ENCODE data around the gene PRRG2.
"Not testable (repeated sequence)": the region's sequence is repeated elsewhere in the genome, so short reads cannot be mapped to it uniquely, and the experiment has no call there.

PRRG2 gene

GRCh38 chr19:49632576-49632975 lies 51.5 kb downstream of the PRRG2 start:
- ATAC-seq (ENCODE audit: insufficient read depth, low read depth) = no peak

GRCh38 chr19:49633273-49633672 lies 52.2 kb downstream of the PRRG2 start:
- not testable (repeated sequence) for H2AFZ ChIP-seq (ENCODE audit: low read depth, low read length); H3K9ac ChIP-seq (ENCODE audit: low read depth, low read length); H3K36me3 ChIP-seq (ENCODE audit: insufficient read depth, low read length); H3K27ac ChIP-seq (ENCODE audit: low read length); H3K4me1 ChIP-seq (ENCODE audit: insufficient read depth, low read length); H3K79me2 ChIP-seq (ENCODE audit: insufficient read depth, low read length); H3K4me2 ChIP-seq (ENCODE audit: insufficient read depth, low read length); ATAC-seq (ENCODE audit: insufficient read depth, low read depth); DNase-seq; H3K27me3 ChIP-seq (ENCODE audit: insufficient read depth, low read length, poor library complexity); H3K4me3 ChIP-seq (ENCODE audit: low read depth in 1 of 2, low read length in 2 of 2); H4K20me1 ChIP-seq (ENCODE audit: insufficient read depth, low read length); H3K9me3 ChIP-seq (ENCODE audit: insufficient read depth, low read length, severe bottlenecking)

More at GRCh38 chr19:49632576-49632975, 51.5 kb downstream of the PRRG2 start:
- Histone ChIP-seq H4K20me1 (ENCODE audit: insufficient read depth, low read length) (no peaks in the 10 kb centered on the region; the same call in 1 of the 2 replicates), H3K9me3 (ENCODE audit: insufficient read depth, low read length, severe bottlenecking) (no peaks in the 10 kb centered on the region), H3K9ac (ENCODE audit: low read depth, low read length) (no peak overlapping the region), H3K79me2 (ENCODE audit: insufficient read depth, low read length) (no peaks in the 10 kb centered on the region), H3K4me2 (ENCODE audit: insufficient read depth, low read length) (no peak overlapping the region), H3K27ac (ENCODE audit: low read length) (no peak overlapping the region), H2AFZ (ENCODE audit: low read depth, low read length) (no peak overlapping the region), H3K27me3 (ENCODE audit: insufficient read depth, low read length, poor library complexity) (no peaks in the 10 kb centered on the region), H3K36me3 (ENCODE audit: insufficient read depth, low read length) (peaks cover 8% of the 10 kb centered on the region), H3K4me3 (ENCODE audit: low read depth in 1 of 2, low read length in 2 of 2) (no peak overlapping the region), H3K4me1 (ENCODE audit: insufficient read depth, low read length) (no peaks in the 10 kb centered on the region)
- no peak for DNase-seq
- TF ChIP-seq, protein P1, sequence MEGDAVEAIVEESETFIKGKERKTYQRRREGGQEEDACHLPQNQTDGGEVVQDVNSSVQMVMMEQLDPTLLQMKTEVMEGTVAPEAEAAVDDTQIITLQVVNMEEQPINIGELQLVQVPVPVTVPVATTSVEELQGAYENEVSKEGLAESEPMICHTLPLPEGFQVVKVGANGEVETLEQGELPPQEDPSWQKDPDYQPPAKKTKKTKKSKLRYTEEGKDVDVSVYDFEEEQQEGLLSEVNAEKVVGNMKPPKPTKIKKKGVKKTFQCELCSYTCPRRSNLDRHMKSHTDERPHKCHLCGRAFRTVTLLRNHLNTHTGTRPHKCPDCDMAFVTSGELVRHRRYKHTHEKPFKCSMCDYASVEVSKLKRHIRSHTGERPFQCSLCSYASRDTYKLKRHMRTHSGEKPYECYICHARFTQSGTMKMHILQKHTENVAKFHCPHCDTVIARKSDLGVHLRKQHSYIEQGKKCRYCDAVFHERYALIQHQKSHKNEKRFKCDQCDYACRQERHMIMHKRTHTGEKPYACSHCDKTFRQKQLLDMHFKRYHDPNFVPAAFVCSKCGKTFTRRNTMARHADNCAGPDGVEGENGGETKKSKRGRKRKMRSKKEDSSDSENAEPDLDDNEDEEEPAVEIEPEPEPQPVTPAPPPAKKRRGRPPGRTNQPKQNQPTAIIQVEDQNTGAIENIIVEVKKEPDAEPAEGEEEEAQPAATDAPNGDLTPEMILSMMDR (IDR thresholded peaks at IDR 0.05; ENCODE audit: borderline replicate concordance, extremely low read depth, low read length, poor library complexity, severe bottlenecking) = no peak
- TF ChIP-seq EZH2 (IDR thresholded peaks at IDR 0.05; ENCODE audit: borderline replicate concordance, low read depth, low read length, severe bottlenecking) = no peak

DNA sequence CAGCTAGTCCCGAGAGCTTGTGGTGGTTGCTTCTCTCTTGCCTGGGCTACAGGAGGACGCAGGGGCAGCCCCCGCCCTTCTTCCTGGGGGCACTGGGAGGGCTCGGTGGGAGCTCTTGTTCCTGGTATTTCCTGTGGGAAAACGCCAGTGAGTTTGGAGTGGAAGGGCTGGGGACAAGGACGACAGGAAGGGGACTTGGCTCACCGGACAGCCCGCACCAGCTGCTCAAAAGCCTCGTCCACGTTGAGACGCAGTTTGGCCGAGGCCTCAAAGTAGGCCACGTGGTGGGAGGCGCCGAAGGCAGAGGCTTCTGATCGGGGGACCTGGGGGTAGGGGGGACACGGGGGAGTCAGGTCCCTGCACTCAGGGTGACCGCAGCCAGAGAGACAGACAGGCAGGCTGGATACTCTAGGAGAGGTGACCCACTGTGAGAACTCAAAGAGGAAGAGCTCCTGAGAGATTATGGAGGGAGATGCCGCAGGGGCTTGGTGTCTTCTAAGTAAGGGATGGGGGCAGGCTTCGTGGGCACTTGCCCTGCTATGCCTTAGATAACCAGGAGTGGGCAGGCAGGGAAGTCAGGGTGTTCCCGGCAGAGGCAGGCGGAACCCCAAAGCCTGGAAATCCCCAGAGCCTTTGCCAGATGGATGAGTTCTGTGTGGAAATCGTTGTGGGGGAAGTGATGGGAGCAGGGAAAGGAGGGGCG lies 54.6 kb downstream of the PRRG2 start:
- no peak for ATAC-seq (ENCODE audit: insufficient read depth, low read depth)
- H3K27ac ChIP-seq (ENCODE audit: low read length) = no peak overlapping the region

More for the DNA sequence above, 54.6 kb downstream of the PRRG2 start:
- Histone ChIP-seq H3K4me3 (ENCODE audit: low read depth in 1 of 2, low read length in 2 of 2) (no peak overlapping the region), H3K4me1 (ENCODE audit: insufficient read depth, low read length) (peaks cover 7% of the 10 kb centered on the region), H3K4me2 (ENCODE audit: insufficient read depth, low read length) (no peak overlapping the region), H2AFZ (ENCODE audit: low read depth, low read length) (no peak overlapping the region), H4K20me1 (ENCODE audit: insufficient read depth, low read length) (no peaks in the 10 kb centered on the region; the same call in 1 of the 2 replicates), H3K9ac (ENCODE audit: low read depth, low read length) (no peak overlapping the region), H3K79me2 (ENCODE audit: insufficient read depth, low read length) (no peaks in the 10 kb centered on the region; the same call in 1 of the 2 replicates), H3K9me3 (ENCODE audit: insufficient read depth, low read length, severe bottlenecking) (no peaks in the 10 kb centered on the region), H3K27me3 (ENCODE audit: insufficient read depth, low read length, poor library complexity) (no peaks in the 10 kb centered on the region), H3K36me3 (ENCODE audit: insufficient read depth, low read length) (no peaks in the 10 kb centered on the region)
- no peak for DNase-seq
- no peak for TF ChIP-seq EZH2 (IDR thresholded peaks at IDR 0.05; ENCODE audit: borderline replicate concordance, low read depth, low read length, severe bottlenecking)
- TF ChIP-seq, protein P1 (IDR thresholded peaks at IDR 0.05; ENCODE audit: borderline replicate concordance, extremely low read depth, low read length, poor library complexity, severe bottlenecking) = no peak

Measured in DND-41 (cell line).